Endodermal cell (in vitro differentiated cells): ENCODE results near the gene RPS6KC1. TPM values are rescaled to one million over a fixed set of nuclear protein-coding genes. Genes with fewer than 3 reads are reported as not detected.
"Not testable (repeated sequence)": the region's sequence is repeated elsewhere in the genome, so short reads cannot be mapped to it uniquely, and the experiment has no call there.

Experiments used
- DNase-seq: peaks from one replicate; pipeline ENCODE4 v3.0.0-alpha.2; 2017
- H3K27ac ChIP-seq: 2 replicates; pipeline ENCODE4 v1.5.1; 2013; ENCODE audit warnings: mild to moderate bottlenecking, low read depth, low read length, moderate library complexity
- H3K27me3 ChIP-seq: 2 replicates; pipeline ENCODE4 v1.6.1; 2013; ENCODE audit warnings: mild to moderate bottlenecking, low read length, moderate library complexity; ENCODE audit not compliant: insufficient read depth, control insufficient read depth, poor library complexity, severe bottlenecking
- H3K36me3 ChIP-seq: 2 replicates; pipeline ENCODE4 v1.7.0; 2013; ENCODE audit warnings: mild to moderate bottlenecking, low read length, moderate library complexity; ENCODE audit not compliant: control insufficient read depth, insufficient read depth
- H3K4me1 ChIP-seq: one replicate; pipeline ENCODE4 v1.7.0; 2013; ENCODE audit warnings: low read length; ENCODE audit not compliant: control insufficient read depth, insufficient read depth
- H3K4me3 ChIP-seq: 2 replicates; pipeline ENCODE4 v1.5.1; 2013; ENCODE audit warnings: mild to moderate bottlenecking, low read length, moderate library complexity
- H3K9ac ChIP-seq: 2 replicates; pipeline ENCODE4 v1.6.1; 2013; ENCODE audit warnings: mild to moderate bottlenecking, low read length, moderate library complexity; ENCODE audit not compliant: poor library complexity, severe bottlenecking; ENCODE audit errors: extremely low read depth
- H3K9me3 ChIP-seq: 2 replicates; pipeline ENCODE4 v1.6.1; 2013; ENCODE audit warnings: mild to moderate bottlenecking, low read length, moderate library complexity; ENCODE audit not compliant: control insufficient read depth
- H3K27ac Mint-ChIP-seq: 2 replicates; pipeline ENCODE4 v1.8.0; 2020; ENCODE audit warnings: mixed read lengths
- H3K27me3 Mint-ChIP-seq: 2 replicates; pipeline ENCODE4 v1.8.0; 2021; ENCODE audit warnings: mild to moderate bottlenecking, mixed read lengths; ENCODE audit not compliant: insufficient read depth
- H3K36me3 Mint-ChIP-seq: 2 replicates; pipeline ENCODE4 v1.8.0; 2020; ENCODE audit warnings: low read depth, mixed read lengths
- H3K4me1 Mint-ChIP-seq: 2 replicates; pipeline ENCODE4 v1.8.0; 2020; ENCODE audit warnings: mixed read lengths
- H3K4me3 Mint-ChIP-seq: 2 replicates; pipeline ENCODE4 v1.8.0; 2020; ENCODE audit warnings: mild to moderate bottlenecking, moderate library complexity, mixed read lengths
- H3K9me3 Mint-ChIP-seq: 2 replicates; pipeline ENCODE4 v1.8.0; 2020; ENCODE audit warnings: mild to moderate bottlenecking, mixed read lengths
- WGBS, 2 experiments: methylation state at CpG; one replicate each; pipeline versions ENCODE4 v1.1.5 to v1.1.7; 2013; ENCODE audit warnings: missing lambda C conversion rate in 2 of 2, mixed read lengths in 1 of 2; ENCODE audit not compliant: insufficient coverage in 1 of 2, insufficient read length in 1 of 2; 5-methylcytosine and 5-hydroxymethylcytosine counted together
- total RNA-seq, 2 donors: library from RNA; stranded (reverse); fragmentation: NEBNext Ultra II Directional in 1 of 2; extraction: Animal tissue kit (Norgen Biotek cat#: 25700) in 1 of 2; gene quantifications; 2 replicates in 1 of 2; 3 replicates in 1 of 2; pipeline ENCODE4 v1.2.1, GENCODE V29; 2021
- TF ChIP-seq, protein P1 (sequence below): fragments of 200-600 bp; sonication (generic); conservative IDR thresholded peaks from 2 replicates; pipeline ENCODE4 v1.5.0; 2021; ENCODE audit warnings: antibody characterized with exemption, mild to moderate bottlenecking

Gene RPS6KC1
- total RNA-seq, 2 donors from 2014 or later = 31.4 to 36.3 TPM

- peaks cover 34% of the 10 kb centered on the region for H3K9me3 Mint-ChIP-seq
- no peaks in the 10 kb centered on the region for H3K36me3 Mint-ChIP-seq
- H3K27me3 Mint-ChIP-seq = peaks cover 5% of the 10 kb centered on the region
- Histone ChIP-seq H3K4me1 (no peaks in the 10 kb centered on the region), H3K27ac (no peak overlapping the region), H3K9me3 (peaks cover 3% of the 10 kb centered on the region), H3K4me3 (no peak overlapping the region), H3K36me3 (no peaks in the 10 kb centered on the region), H3K9ac (no peak overlapping the region), H3K27me3 (no peaks in the 10 kb centered on the region)
- WGBS, 2 experiments = 98% methylated on average over 1 of the region's 1 CpG; no CpG with 5 or more reads in 1 of the 2 experiments
- no peak for DNase-seq
- H3K27ac Mint-ChIP-seq = no peak overlapping the region
- H3K4me3 Mint-ChIP-seq = no peak overlapping the region
- no peaks in the 10 kb centered on the region for H3K4me1 Mint-ChIP-seq
- TF ChIP-seq, protein P1, sequence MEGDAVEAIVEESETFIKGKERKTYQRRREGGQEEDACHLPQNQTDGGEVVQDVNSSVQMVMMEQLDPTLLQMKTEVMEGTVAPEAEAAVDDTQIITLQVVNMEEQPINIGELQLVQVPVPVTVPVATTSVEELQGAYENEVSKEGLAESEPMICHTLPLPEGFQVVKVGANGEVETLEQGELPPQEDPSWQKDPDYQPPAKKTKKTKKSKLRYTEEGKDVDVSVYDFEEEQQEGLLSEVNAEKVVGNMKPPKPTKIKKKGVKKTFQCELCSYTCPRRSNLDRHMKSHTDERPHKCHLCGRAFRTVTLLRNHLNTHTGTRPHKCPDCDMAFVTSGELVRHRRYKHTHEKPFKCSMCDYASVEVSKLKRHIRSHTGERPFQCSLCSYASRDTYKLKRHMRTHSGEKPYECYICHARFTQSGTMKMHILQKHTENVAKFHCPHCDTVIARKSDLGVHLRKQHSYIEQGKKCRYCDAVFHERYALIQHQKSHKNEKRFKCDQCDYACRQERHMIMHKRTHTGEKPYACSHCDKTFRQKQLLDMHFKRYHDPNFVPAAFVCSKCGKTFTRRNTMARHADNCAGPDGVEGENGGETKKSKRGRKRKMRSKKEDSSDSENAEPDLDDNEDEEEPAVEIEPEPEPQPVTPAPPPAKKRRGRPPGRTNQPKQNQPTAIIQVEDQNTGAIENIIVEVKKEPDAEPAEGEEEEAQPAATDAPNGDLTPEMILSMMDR = no peak
Observed at GRCh38 chr1:213034713-213035112, 16.3 kb upstream of the RPS6KC1 start.

- Histone ChIP-seq H3K4me1 (no peaks in the 10 kb centered on the region), H3K9ac (no peak overlapping the region), H3K27me3 (no peaks in the 10 kb centered on the region), H3K36me3 (no peaks in the 10 kb centered on the region), H3K4me3 (no peak overlapping the region), H3K27ac (no peak overlapping the region), H3K9me3 (peaks cover 3% of the 10 kb centered on the region)
- H3K4me3 Mint-ChIP-seq = no peak overlapping the region
- TF ChIP-seq, protein P1 = no peak
- 98 to 100% methylated on average over 1 to 2 of the region's 2 CpGs for WGBS, 2 experiments
- H3K36me3 Mint-ChIP-seq = no peaks in the 10 kb centered on the region
- no peaks in the 10 kb centered on the region for H3K27me3 Mint-ChIP-seq
- no peak for DNase-seq
- H3K27ac Mint-ChIP-seq = no peak overlapping the region
- H3K9me3 Mint-ChIP-seq = peaks cover 27% of the 10 kb centered on the region
- H3K4me1 Mint-ChIP-seq = no peaks in the 10 kb centered on the region
Observed at GRCh38 chr1:213035573-213035972, 15.5 kb upstream of the RPS6KC1 start.

DNA sequence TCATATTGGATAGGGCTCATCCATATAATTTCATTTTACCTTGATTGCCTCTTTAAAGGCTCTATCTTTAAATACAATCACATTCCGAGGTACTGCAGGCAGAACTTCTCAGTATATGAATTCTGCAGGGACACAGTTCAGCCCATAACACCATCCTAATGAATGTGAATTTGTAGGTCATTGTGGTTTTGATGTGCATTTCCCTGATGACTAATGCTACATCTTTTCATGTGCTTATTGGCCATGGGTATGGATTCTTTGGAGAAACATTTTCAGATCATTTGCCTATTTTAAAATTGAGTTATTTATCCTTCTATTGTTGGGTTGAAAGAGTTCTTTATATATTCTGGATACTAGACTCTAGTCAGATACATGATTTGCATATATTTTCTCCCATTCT, 9.6 kb upstream of the RPS6KC1 start:
- Mint-ChIP-seq H3K27ac (no peak overlapping the region), H3K36me3 (no peaks in the 10 kb centered on the region), H3K27me3 (no peaks in the 10 kb centered on the region), H3K9me3 (no peaks in the 10 kb centered on the region), H3K4me1 (peaks cover 11% of the 10 kb centered on the region), H3K4me3 (no peak overlapping the region)
- H3K36me3 ChIP-seq = no peaks in the 10 kb centered on the region
- TF ChIP-seq, protein P1 = no peak
- no peak overlapping the region for H3K9ac ChIP-seq
- H3K4me3 ChIP-seq = no peak overlapping the region
- H3K27me3 ChIP-seq = no peaks in the 10 kb centered on the region
- DNase-seq = no peak
- 75% methylated on average over 1 of the region's 1 CpG; no CpG with 5 or more reads in 1 of the 2 experiments for WGBS, 2 experiments
- no peaks in the 10 kb centered on the region for H3K9me3 ChIP-seq
- H3K4me1 ChIP-seq = no peaks in the 10 kb centered on the region
- H3K27ac ChIP-seq = no peak overlapping the region

GRCh38 chr1:213045321-213046226, 5.5 kb upstream of the RPS6KC1 start:
- H3K4me1 ChIP-seq, H3K27ac ChIP-seq, H3K36me3 ChIP-seq, H3K9ac ChIP-seq, H3K27me3 ChIP-seq, H3K4me3 Mint-ChIP-seq, H3K9me3 Mint-ChIP-seq, H3K36me3 Mint-ChIP-seq, H3K4me3 ChIP-seq, DNase-seq, H3K27me3 Mint-ChIP-seq, H3K27ac Mint-ChIP-seq, H3K9me3 ChIP-seq: not testable (repeated sequence)
- peaks cover 16% of the 10 kb centered on the region for H3K4me1 Mint-ChIP-seq
- 95 to 96% methylated on average over 12 to 13 of the region's 13 CpGs for WGBS, 2 experiments
